ENCODE data around the gene GRM8. TPM values are rescaled to one million over a fixed set of nuclear protein-coding genes. Genes with fewer than 3 reads are reported as not detected.

GRM8 gene
- total and polyA plus RNA-seq, 10 of the 15 experiments (the other 5 are each of a cell fraction or from before 2014, with no cell fraction given) = 0.33 to 7.1 (median 0.45) TPM; not detected in 2

DNA sequence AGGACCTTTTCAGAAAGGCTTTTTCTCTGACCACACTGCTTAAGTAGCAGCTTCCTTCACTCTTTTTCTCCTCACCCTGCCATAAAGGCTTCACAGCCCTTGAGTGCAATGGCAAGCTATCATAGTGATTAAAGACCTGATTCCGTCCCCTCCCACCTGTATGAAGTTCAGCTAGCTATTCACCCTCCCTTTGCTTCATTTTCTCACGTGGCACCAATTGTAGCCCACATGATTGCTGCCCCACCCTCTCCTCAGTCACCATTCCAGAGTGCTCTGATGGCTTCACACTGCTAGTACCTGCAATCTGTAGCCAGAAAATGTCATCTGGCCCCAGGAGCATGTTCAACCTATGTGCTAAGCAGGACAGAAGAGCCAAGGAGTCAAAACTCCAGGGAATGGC is 523.8 kb downstream of the GRM8 start:
- RAD21 ChIA-PET (ENCODE audit: unreplicated experiment) = interaction anchor here (1.8 kb wide), 1 partner anchor 27 kb away, joined by 5 read pairs; no protein-coding TSS in a partner anchor
- POLR2A ChIA-PET = no interaction called here
- SMC1A ChIA-PET (ENCODE audit: uncharacterized antibody, unreplicated experiment) = interaction anchor here (1.0 to 3.1 kb wide), 5 partner anchors 11 to 106 kb away, joined by 3 to 14 read pairs (median 4); no protein-coding TSS in a partner anchor
- Histone ChIP-seq H3K79me2 (ENCODE audit: control insufficient read depth, insufficient read depth, low read length) (no peaks in the 10 kb centered on the region), H2AFZ (ENCODE audit: control insufficient read depth, low read depth, low read length) (peak overlapping the region; percentile 55), H3K4me1 (ENCODE audit: control insufficient read depth, insufficient read depth, low read length) (no peaks in the 10 kb centered on the region), H3K4me3 (no peak overlapping the region), H3K27ac (ENCODE audit: control insufficient read depth, insufficient read depth) (no peak overlapping the region), H3K9me3 (replicated peaks; ENCODE audit: control insufficient read depth, insufficient read depth, low read length) (no peaks in the 10 kb centered on the region; the same call in 1 of the 3 replicates), H3K36me3 (ENCODE audit: control insufficient read depth in 2 of 2, insufficient read depth in 2 of 2, low read length in 1 of 2) (no peaks in the 10 kb centered on the region), H3K27me3 (replicated peaks in 1 of 2; ENCODE audit: control insufficient read depth in 2 of 2, insufficient read depth in 2 of 2, low read length in 1 of 2) (no peaks in the 10 kb centered on the region), H3K4me2 (ENCODE audit: control insufficient read depth, insufficient read depth) (no peak overlapping the region), H4K20me1 (ENCODE audit: control insufficient read depth, insufficient read depth) (no peaks in the 10 kb centered on the region), H3K9ac (ENCODE audit: control insufficient read depth, insufficient read depth, low read length) (no peak overlapping the region)
- TF ChIP-seq, protein P1, sequence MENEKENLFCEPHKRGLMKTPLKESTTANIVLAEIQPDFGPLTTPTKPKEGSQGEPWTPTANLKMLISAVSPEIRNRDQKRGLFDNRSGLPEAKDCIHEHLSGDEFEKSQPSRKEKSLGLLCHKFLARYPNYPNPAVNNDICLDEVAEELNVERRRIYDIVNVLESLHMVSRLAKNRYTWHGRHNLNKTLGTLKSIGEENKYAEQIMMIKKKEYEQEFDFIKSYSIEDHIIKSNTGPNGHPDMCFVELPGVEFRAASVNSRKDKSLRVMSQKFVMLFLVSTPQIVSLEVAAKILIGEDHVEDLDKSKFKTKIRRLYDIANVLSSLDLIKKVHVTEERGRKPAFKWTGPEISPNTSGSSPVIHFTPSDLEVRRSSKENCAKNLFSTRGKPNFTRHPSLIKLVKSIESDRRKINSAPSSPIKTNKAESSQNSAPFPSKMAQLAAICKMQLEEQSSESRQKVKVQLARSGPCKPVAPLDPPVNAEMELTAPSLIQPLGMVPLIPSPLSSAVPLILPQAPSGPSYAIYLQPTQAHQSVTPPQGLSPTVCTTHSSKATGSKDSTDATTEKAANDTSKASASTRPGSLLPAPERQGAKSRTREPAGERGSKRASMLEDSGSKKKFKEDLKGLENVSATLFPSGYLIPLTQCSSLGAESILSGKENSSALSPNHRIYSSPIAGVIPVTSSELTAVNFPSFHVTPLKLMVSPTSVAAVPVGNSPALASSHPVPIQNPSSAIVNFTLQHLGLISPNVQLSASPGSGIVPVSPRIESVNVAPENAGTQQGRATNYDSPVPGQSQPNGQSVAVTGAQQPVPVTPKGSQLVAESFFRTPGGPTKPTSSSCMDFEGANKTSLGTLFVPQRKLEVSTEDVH (IDR thresholded peaks at IDR 0.05; ENCODE audit: low read depth, partially characterized antibody) = no peak
- TF ChIP-seq SIN3A (IDR thresholded peaks at IDR 0.05; ENCODE audit: low read depth, low read length) (no peak), RFX5 (IDR thresholded peaks at IDR 0.05; ENCODE audit: low read depth, low read length) (no peak), EZH2 (IDR thresholded peaks at IDR 0.05; ENCODE audit: borderline replicate concordance, control insufficient read depth, low read depth, low read length) (no peak), POU2F2 (IDR thresholded peaks at IDR 0.05; ENCODE audit: borderline replicate concordance, low read depth, low read length) (no peak), ESRRA (IDR thresholded peaks at IDR 0.05; ENCODE audit: low read length) (no peak)
- intact Hi-C loops (cut with micrococcal nuclease; ENCODE audit: unreplicated experiment) (no loop called here), in situ Hi-C loops (cut with MboI) (no loop called here)
- no TSS peak for BruUV-seq (replicated peaks)
- FAIRE-seq = no peak
- ATAC-seq = no peak
- 74% methylated on average over 2 of the region's 2 CpGs for WGBS (ENCODE audit: insufficient coverage, insufficient replicate concordance, low lambda C conversion rate, missing lambda C conversion rate)
- no peak for DNase-seq (ENCODE audit: low read depth, low spot score)
- CTCF ChIA-PET = interaction anchor here (1.3 to 1.8 kb wide), 6 partner anchors 10 to 45 kb away, joined by 3 to 4 read pairs (median 4); no protein-coding TSS in a partner anchor

Measured in GM12878 (cell line).